GM19467 (cell line): ENCODE data around the gene MED12.

Source experiments
- ATAC-seq: cut with Tn5 transposase; IDR thresholded peaks from one replicate; pipeline ENCODE4 v1.9.1; 2021; ENCODE audit warnings: mild to moderate bottlenecking, moderate library complexity; ENCODE audit not compliant: unreplicated experiment

Gene MED12

DNA sequence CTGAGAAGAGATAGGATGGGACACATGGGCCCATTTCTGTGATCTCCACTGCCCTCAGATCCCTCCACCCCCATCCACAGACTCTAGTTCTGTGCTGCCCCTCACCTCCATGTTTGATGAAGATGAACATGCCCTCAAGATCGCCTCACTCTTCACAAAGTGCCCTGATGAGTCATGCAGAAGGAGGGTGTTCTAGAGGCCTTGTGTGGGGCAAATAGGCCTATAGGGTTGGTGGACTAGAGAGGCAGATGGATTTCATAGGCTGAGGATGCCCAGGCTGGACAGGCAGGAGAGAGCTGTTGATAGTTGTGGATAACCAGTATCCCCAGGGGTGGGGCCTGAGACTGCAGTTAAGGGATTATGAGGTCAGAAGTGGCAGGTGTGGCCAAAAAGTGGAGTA lies 12.0 kb upstream of the MED12 start, which contains the start of gene CXorf65:
Gene CXorf65, minus strand, starts transcription at position 314 of the 400 bp plus-strand sequence. Its CDS starts 184 bp downstream, at position 130.
- no peak for ATAC-seq

DNA sequence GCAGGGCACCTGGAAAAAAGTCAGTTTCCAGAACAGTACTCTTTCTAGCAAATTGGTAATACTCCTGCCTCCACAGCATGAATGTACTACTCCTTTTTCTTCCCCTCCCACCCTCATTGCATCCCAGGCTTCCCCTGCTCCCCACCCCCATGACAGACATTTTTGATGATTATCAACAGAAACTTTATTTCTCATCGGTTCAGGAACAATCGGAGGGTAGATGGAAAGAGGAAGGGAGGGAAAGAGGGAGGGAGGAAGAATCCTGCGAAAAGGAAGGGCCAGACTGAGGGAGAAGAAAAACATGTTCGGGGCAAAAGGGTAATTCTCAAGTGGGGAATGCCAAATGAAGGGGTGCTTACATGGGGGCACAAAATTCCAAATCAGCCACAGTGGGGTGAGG lies 11.2 kb upstream of the MED12 start:
- ATAC-seq: no peak

DNA sequence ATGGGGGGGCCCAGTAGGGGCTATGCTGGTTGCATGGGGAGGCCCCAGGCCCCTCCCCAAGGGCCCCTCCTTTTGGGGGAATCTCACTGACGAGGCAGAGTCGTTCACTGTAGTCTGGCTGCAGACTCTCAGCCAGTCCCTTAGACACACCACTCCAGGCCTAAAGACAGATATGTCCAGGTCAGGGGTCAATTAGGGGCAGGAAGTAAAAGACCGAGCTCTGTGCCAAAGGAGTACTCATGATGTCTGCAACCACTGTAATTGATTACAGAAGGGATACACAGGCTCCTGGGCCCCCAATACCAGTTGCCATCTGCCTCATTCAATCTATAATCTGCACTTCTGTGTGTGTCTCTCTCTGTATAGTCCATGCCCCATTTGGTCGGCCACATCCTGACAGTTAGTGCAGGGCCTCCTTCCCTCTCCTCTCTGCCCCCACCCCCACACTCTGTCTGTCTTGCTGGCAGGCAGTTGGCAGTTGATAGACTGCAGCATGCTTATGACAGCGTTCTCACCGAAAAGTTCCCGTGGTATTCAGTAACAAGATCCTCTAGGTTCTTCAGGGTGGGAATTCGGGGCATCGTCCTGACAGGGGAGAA lies 10.5 kb upstream of the MED12 start:
- ATAC-seq: no peak

DNA sequence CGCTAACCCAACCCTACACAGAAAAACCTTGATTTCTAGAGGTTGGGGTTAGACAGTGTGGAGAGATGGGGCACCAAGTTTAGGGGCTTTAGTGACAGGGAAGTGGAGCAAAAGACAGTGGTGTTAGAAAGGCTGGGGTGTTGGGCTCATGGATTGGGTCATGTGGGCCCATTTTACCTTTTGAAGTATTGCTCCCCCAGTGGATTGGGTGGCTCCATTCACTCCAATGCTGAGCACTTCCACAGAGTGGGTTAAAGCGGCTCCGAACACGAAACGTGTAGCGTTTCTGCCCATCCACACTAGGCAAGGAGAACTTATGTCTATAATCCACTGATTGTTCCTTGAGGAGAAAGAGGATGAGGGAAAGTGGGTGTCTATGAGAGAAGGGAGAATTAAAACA lies 9.3 kb upstream of the MED12 start:
- no peak for ATAC-seq

DNA sequence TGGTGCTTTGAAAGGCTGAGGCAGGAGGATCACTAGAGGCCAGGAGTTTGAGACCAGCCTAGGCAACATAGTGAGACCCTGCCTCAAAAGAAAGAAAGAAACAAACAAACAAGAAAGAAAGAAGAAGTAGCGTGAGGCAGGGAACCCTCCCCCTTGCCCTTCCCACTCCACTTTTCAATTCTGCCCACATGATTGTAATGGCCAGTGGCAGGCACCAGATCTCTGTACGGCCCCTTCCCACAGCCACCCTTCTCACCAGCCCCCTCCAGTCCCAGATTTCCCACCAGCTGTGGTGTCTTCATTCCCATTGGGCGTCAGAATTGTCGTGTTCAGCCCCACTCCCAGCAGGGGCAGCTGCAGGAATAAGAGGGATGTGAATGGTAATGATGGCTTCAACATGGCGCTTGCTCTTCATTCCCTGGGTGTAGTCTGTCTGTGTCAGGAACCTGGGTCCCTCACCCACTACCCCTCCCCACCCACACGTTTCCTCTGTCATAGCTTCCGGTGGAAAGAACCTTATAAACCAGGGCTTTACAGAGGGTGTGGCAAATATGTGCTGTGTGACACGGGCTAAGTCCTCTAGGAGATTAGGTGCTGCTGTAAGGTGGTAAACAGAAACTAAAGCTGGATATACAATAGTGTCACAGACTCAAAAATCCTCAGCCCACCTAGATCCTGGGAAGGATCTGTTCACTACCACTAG lies 7.1 kb upstream of the MED12 start, which contains the start of gene IL2RG:
Gene IL2RG, minus strand, starts transcription at position 437 of the 703 bp plus-strand sequence. Its CDS starts 38 bp downstream, at position 399.
- peak; percentile 75 for ATAC-seq

DNA sequence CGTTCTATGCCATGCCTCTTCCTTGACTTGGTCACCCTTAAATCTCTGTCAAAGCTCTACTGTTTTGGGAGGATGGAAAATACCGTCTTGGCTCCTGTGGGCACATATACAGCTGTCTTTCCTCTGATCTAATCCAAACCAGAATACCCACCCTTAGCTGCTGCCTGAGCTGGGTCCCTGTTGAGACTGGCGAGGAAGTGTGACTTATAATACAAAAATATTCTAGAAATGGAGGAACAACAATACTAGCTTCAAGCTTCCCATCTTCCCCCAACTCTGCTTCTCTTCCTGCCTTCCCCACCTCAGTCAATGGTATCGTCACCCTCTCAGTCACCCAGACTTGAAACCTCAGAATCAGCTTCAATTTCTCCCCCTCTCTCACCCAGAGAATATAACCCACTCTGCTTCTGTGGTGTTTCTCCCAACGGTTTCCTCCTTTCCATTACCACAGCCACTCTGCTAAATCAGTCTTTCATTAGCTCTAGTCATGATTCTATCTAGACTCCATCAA lies 6.4 kb upstream of the MED12 start:
- ATAC-seq: no peak

DNA sequence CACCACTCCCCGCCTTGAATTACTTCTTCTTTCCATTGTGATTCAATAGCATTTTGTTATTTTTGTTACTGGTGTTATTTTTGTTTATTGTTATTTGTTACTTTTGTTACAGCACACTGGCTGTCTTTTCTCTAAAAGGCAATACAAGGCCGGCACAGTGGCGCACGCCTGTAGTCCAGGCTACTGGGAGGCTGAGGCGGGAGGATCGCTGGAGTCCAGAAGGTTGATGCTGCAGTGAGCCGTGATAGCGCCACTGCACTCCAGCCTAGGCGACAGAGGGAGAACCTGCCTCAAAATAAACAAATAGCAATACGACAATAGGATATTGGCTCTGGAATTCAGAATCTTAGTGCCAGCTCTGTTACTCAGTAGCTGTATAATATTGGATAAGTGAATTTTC lies 1.0 kb upstream of the MED12 start:
- ATAC-seq: no peak

DNA sequence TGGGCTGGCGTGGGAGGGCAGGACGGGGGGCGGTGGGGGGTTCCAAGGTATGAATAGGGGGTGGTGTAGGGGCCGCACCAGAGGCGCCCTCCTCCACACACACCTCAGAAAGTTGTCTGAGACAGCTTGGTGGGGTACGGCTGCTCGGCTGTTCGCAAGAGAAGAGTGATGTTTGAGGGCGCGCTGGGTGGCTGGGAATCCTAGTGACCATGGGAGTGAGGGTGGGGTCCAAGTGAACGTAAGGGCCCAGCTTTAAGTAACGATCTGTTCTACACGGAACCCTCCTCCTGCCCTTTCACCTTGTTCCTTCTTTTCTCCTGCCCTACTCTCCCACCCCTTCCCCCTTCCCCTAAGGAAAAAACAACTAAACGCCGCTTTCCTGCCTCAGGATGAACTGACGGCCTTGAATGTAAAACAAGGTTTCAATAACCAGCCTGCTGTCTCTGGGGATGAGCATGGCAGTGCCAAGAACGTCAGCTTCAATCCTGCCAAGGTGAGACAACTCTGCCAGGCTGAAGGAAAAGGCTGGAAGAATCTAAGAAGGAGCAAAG lies 664 bp downstream of the MED12 start:
- ATAC-seq: no peak

DNA sequence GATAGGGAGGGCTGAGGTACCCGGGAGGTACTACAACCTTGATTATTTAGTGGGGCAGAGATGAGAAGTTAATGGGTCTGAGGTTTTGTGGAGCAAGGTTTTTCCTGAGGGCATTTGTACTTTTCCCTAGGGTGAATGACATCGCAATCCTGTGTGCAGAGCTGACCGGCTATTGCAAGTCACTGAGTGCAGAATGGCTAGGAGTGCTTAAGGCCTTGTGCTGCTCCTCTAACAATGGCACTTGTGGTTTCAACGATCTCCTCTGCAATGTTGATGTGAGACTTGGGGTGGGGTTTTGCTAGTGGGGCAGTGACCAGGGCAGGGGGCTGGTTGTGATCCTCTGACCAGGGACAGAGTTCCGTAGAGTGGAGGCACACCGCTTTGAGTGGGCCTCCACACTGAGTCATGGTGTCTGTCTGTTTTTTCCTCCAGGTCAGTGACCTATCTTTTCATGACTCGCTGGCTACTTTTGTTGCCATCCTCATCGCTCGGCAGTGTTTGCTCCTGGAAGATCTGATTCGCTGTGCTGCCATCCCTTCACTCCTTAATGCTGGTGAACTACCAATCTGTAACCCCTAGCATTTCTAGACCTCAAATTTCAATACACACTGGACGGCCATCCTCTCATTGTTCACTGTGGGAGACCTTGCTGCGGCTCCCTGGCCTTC lies 9.9 kb downstream of the MED12 start:
- ATAC-seq: no peak

DNA sequence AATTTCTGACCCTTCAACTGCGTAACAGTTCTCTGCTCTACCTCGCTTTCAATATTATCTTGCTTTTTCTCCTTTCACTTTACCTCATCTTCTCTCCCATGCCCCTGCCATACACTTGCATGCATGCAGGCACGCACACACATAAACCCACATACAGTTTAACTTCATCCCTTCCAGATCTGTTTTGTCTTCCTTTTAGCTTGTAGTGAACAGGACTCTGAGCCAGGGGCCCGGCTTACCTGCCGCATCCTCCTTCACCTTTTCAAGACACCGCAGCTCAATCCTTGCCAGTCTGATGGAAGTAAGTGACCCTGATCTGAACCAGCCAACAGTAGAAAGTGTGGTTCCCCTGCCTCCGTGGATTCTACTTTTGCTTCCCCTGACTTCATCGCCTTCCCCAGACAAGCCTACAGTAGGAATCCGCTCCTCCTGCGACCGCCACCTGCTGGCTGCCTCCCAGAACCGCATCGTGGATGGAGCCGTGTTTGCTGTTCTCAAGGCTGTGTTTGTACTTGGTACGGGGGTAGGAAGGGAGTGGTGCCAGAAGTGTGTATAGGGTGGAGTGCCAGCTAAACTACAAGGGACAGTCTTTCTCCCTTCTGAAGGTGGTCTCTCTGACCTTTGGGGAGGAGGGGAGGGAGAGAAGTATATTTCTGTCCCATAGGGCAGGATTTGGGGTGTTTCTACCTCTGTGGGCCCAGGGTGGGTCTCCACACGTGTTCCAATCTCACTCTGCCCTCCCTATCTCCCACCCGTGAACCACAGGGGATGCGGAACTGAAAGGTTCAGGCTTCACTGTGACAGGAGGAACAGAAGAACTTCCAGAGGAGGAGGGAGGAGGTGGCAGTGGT lies 10.7 kb downstream of the MED12 start:
- ATAC-seq: peak; percentile 76

DNA sequence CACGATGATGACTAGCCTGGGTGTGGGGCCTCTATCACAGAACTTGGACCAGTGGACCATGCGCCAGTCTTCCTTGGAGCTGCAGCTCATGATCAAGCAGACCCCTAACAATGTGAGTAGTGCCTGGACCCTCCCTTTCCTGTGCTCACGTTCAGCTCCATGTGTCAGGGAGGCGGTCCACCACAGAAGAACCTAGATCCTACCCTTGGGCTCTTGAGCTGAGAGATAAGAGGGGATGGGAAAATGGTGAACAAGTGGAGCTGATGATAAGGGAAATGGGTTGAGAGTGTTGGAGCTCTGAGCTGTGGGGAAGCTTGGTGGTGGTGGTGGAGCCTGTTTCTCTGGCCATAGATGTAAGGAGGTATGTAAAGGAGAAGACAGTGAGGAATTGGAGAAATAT lies 13.1 kb downstream of the MED12 start:
- ATAC-seq: no peak

DNA sequence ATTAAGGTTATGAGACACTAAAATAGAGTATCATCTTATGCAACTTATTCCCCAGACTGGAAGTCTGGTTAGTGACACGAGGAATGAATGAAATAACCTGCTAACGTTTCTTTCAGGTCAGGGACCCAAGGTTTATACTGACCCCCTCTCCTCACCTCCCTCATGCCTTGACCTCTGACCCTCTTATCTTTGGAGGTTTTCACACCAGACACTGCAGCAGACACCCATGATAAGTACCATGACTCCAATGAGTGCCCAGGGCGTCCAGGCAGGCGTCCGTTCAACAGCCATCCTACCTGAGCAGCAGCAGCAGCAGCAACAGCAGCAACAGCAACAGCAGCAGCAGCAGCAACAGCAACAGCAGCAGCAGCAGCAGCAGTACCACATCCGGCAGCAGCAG lies 22.0 kb downstream of the MED12 start:
- ATAC-seq: no peak

DNA sequence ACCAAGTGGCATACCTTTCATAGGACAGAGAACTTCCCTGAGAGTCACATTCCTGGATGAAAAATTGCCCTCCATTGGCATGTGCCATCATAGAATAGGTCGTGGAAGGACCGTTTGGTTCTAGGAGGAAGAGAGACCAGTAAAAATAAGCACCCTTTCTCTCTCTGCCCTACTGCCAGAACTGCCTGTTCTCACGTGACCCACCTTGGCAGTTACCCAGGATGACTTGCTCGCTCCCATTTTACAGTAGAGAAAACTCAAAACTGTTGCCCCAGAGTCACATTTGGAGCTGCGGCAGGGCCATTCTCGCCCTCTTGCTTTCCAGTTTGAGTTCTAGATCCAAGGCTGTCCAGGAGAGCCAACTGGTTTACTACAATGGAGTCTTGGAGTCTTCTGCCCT lies 25.1 kb downstream of the MED12 start:
- no peak for ATAC-seq

DNA sequence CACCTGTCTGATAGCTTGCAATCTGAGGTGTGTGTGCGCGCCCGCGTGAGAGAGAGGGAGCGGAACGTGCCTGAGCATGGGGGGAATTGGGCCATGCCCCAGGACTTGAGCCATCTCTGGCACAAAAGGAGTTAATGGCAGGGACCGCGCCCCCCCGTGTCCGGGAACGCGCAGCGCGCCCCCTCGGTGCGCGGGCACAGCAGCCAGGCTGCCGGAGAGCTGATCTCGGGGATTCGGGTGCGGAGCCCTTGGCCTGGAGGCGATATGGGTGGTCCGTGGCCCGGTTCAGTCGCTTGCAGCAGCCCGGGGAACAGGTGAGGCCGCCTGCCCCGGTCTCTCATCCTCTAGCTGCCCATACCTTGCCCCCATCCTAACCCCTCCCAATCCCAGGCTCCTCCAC lies 26.3 kb downstream of the MED12 start, which contains the start of gene NLGN3:
Gene NLGN3, plus strand, starts transcription at position 191 of the 400 bp plus-strand sequence. CDS start 2,909 bp downstream, outside the sequence.
- ATAC-seq: no peak

DNA sequence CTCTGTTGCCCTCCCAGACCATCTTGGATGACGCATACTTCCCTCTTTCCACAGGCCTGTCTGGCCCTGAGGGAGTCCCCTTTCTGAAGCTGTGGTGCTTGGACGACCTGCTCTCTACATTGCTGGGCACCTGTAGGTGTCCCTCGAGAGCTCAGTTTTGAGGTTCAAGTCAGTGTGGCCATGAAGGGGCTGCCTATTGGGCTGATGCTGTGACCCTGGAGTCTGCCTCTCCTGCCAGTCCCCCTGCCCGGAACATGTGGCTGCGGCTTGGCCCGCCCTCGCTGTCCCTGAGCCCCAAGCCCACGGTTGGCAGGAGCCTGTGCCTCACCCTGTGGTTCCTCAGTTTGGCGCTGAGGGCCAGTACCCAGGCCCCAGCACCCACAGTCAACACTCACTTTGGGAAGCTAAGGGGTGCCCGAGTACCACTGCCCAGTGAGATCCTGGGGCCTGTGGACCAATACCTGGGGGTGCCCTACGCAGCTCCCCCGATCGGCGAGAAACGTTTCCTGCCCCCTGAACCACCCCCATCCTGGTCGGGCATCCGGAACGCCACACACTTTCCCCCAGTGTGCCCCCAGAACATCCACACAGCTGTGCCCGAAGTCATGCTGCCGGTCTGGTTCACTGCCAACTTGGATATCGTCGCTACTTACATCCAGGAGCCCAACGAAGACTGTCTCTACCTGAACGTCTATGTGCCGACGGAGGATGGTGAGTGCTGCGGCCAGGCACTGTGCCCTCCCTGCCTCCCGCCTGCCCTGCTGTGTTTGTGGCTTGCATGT lies 29.3 kb downstream of the MED12 start:
- ATAC-seq: no peak

DNA sequence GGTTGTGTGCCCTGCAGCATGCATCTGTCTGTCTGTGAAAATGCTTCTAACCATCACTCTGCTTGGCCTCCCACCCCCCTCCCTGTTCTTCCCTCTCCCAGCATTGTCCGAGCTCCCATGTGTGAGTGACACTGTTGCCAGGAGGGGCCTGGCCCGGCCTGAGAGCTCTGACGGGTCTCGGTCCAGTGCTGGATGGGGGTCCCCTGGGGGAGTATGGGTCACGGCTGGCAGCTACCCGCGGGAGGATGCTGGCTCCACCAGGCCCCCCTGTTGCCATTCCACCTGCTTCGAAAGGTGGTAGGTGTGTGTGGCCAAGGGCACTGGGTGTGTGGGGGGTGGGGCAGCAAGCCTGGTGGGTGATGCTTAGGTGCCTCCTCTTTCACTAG lies 29.9 kb downstream of the MED12 start:
- ATAC-seq: no peak

DNA sequence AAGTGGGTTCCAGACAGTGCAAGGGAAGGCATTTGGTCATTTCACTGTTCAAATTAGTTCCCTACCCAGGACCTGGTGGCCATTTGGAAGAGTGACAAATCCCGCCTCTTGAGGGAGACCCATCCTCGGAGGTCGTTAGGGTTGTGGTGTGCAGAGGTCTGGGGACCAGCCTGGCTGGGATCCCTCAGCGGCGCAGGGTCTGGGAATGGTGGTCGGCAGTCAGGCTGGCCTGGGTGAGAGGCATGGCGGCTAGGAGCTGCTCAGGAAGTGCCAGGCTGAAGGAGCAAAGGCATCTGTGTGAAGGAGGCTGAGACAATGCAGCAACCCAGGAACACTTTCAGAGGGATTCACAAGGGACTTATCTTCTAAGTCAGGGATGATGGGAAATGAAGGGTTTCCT lies 33.0 kb downstream of the MED12 start:
- no peak for ATAC-seq

DNA sequence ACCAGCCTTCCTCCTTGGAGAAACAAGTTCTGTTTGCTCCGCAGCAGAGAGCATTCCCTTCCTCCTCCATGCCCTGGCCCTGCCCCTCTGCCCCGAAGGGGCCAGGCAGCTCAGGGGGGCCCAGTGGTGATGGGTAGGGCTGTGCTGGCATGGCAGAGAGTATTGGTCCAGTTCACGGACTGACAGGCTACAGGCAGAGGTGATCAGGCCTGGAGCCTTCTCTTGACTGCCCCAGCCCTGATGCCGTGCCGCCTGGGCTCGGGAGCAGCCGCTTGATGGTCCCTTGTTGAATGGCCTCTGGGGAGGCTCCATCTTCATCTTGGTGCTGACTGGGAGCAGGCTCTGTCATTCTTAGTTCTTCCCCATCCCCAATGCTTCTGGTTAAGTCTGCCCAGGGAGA lies 35.8 kb downstream of the MED12 start:
- no peak for ATAC-seq

DNA sequence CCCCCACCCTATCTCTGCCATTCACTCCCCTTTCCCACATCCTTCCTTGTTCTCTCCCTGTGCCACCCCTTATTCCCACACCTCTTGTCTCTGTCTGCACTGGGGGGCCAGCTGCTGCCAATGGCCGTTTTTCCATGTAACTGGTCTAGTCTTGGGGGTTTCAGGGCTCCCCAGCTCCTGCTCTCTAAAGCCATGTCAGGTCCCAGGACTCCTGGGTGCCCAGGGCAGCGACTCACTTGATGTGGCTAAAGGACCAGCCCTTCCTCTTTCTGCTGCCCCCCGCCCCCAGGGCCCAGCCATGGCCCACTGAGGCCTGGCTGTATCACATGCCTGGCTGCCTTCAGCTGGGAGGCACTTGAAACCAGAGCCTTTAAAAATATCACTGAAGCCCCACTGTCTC lies 36.2 kb downstream of the MED12 start:
- ATAC-seq: no peak

DNA sequence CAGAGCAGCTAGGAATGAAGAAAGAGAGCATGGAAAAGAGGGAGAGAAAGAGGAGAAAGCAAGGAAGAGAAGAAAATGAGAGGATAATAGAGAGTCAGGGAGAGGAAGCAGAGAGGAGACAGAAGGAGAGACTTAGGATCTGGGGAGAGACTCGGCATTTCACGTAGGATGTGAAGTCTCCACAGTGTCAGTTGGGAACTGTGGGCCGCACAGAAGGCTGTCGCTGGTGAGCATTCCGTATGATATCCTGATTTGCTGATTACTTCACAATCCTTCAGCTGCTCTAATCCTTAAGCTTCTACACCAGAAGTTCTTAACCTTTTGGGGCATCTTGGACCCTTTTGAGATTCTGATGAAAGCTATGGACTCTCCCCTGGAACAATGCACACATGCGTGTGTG lies 40.2 kb downstream of the MED12 start:
- no peak for ATAC-seq
